Liver (tissue), 9 donors: ENCODE results near the gene TIMM13. TPM values are rescaled to one million over a fixed set of nuclear protein-coding genes. Genes with fewer than 3 reads are reported as not detected.

Source experiments
- DNase-seq: peaks from one replicate; pipeline ENCODE4 v3.0.0-alpha.2; 2017; ENCODE audit warnings: low spot score
- H3K27ac ChIP-seq, 2 donors: one replicate each; pipeline ENCODE4 v1.7.0; 2013; ENCODE audit warnings: inconsistent platforms in 2 of 2, low read length in 2 of 2, control low read depth in 1 of 2, low read depth in 1 of 2, mild to moderate bottlenecking in 1 of 2
- H3K27me3 ChIP-seq, 4 donors: one replicate each; pipeline versions ENCODE4 v1.6.1 to v1.7.0; 2013; ENCODE audit warnings: low read length in 3 of 4, inconsistent platforms in 1 of 4, mild to moderate bottlenecking in 1 of 4, moderate library complexity in 1 of 4; ENCODE audit not compliant: control insufficient read depth in 4 of 4, insufficient read depth in 4 of 4
- H3K36me3 ChIP-seq, 4 donors: one replicate each; pipeline versions ENCODE4 v1.6.1 to v1.7.0; 2013; ENCODE audit warnings: low read length in 3 of 4, mild to moderate bottlenecking in 3 of 4, low read depth in 1 of 4, moderate library complexity in 1 of 4; ENCODE audit not compliant: control insufficient read depth in 4 of 4, insufficient read depth in 3 of 4
- H3K4me1 ChIP-seq, 4 donors: one replicate each; pipeline versions ENCODE4 v1.6.1 to v1.7.0; 2013; ENCODE audit warnings: low read length in 3 of 4, mild to moderate bottlenecking in 3 of 4, moderate library complexity in 1 of 4; ENCODE audit not compliant: control insufficient read depth in 4 of 4, insufficient read depth in 4 of 4
- H3K4me3 ChIP-seq, 3 donors: one replicate each; pipeline versions ENCODE4 v1.6.1 to v1.7.0; 2013; ENCODE audit warnings: low read length in 3 of 3, control low read depth in 1 of 3, low read depth in 1 of 3, mild to moderate bottlenecking in 1 of 3
- H3K9ac ChIP-seq, 2 donors: one replicate each; pipeline ENCODE4 v1.7.0; 2013; ENCODE audit warnings: low read length in 2 of 2, mild to moderate bottlenecking in 2 of 2, moderate library complexity in 2 of 2, control low read depth in 1 of 2, low read depth in 1 of 2
- H3K9me3 ChIP-seq, 4 donors: one replicate each; pipeline versions ENCODE4 v1.6.1 to v1.7.0; 2013; ENCODE audit warnings: low read length in 3 of 4; ENCODE audit not compliant: control insufficient read depth in 4 of 4
- ATF3 ChIP-seq: IDR thresholded peaks from 2 replicates; pipeline ENCODE4 v1.6.1; 2016; ENCODE audit warnings: antibody characterized with exemption
- CTCF ChIP-seq: fragments of 150-350 bp; IDR thresholded peaks from 2 replicates; pipeline ENCODE4 v1.5.1; 2017; ENCODE audit warnings: improper control_type of control experiment, low read depth, low read length; ENCODE audit not compliant: missing input control
- EGR1 ChIP-seq, 2 donors: IDR thresholded peaks; 2 replicates each; pipeline ENCODE4 v1.6.1; 2016 to 2018; ENCODE audit warnings: antibody characterized with exemption in 2 of 2, low read depth in 2 of 2
- FOXA1 ChIP-seq: IDR thresholded peaks from 2 replicates; pipeline ENCODE4 v1.6.1; 2016; ENCODE audit warnings: antibody characterized with exemption
- GABPA ChIP-seq, 2 donors: IDR thresholded peaks in 1 of 2; conservative IDR thresholded peaks in 1 of 2; 2 replicates each; pipeline ENCODE4 v1.6.1; 2016; ENCODE audit warnings: antibody characterized with exemption in 2 of 2, mild to moderate bottlenecking in 1 of 2, moderate library complexity in 1 of 2
- HNF4A ChIP-seq, 2 donors: conservative IDR thresholded peaks; 2 replicates each; pipeline ENCODE4 v1.6.1; 2016; ENCODE audit warnings: antibody characterized with exemption in 2 of 2, mild to moderate bottlenecking in 2 of 2
- HNF4G ChIP-seq: IDR thresholded peaks from 2 replicates; pipeline ENCODE4 v1.6.1; 2016; ENCODE audit warnings: antibody characterized with exemption
- MAX ChIP-seq: IDR thresholded peaks from 2 replicates; pipeline ENCODE4 v1.6.1; 2016; ENCODE audit warnings: antibody characterized with exemption
- RAD21 ChIP-seq, 2 donors: IDR thresholded peaks; 2 replicates each; pipeline ENCODE4 v1.6.1; 2016; ENCODE audit warnings: antibody characterized with exemption in 2 of 2, mild to moderate bottlenecking in 2 of 2
- REST ChIP-seq: IDR thresholded peaks from 2 replicates; pipeline ENCODE4 v1.6.1; 2016; ENCODE audit warnings: antibody characterized with exemption, mild to moderate bottlenecking
- RXRA ChIP-seq, 2 donors: IDR thresholded peaks; 2 replicates each; pipeline ENCODE4 v1.6.1; 2017 to 2018; ENCODE audit warnings: antibody characterized with exemption in 2 of 2, mild to moderate bottlenecking in 1 of 2
- SP1 ChIP-seq: IDR thresholded peaks from 2 replicates; pipeline ENCODE4 v1.6.1; 2018; ENCODE audit warnings: antibody characterized with exemption, mild to moderate bottlenecking
- TAF1 ChIP-seq: conservative IDR thresholded peaks from 2 replicates; pipeline ENCODE4 v1.6.1; 2016; ENCODE audit warnings: antibody characterized with exemption, mild to moderate bottlenecking
- WGBS: extraction: QIAGEN DNeasy Blood & Tissue Kit; methylation state at CpG from one replicate; pipeline ENCODE4 v1.1.7; 2013; 5-methylcytosine and 5-hydroxymethylcytosine counted together
- polyA plus RNA-seq, 2 donors: library from polyadenylated mRNA; stranded (reverse) in 1 of 2; unstranded in 1 of 2; fragments of 200-250 nt in 1 of 2; fragments of >200 nt in 1 of 2; fragmentation: Nextera tagmentation in 1 of 2; extraction: Ambion mirVana in 1 of 2; gene quantifications; one replicate each; pipeline versions ENCODE4 v1.2.1 to v1.2.3, GENCODE V29; 2013 to 2015
- total RNA-seq, 2 donors: library from RNA; depleted of rRNA; stranded (reverse); fragments of >200 nt; gene quantifications; one replicate each; pipeline ENCODE4 v1.2.3, GENCODE V29; 2014
- donor health status: healthy.
- donor health status: healthy.
- donor health status: healthy.
- donor health status: healthy.
- donor health status: healthy.

Gene TIMM13
- total and polyA plus RNA-seq, 4 donors, result 21.6 to 137 (median 43.4) TPM

- H3K27ac ChIP-seq, result no peak overlapping the region
Measured at GRCh38 chr19:2454962-2455850, 27.8 kb upstream of the TIMM13 start.

More at GRCh38 chr19:2454962-2455850, 27.8 kb upstream of the TIMM13 start:
- DNase-seq, result no peak
- Histone ChIP-seq H3K36me3 (no peaks in the 10 kb centered on the region), H3K9ac (peak overlapping the region in 1 of 2 donors; percentile 60), H3K9me3 (no peaks in the 10 kb centered on the region), H3K27me3 (no peaks in the 10 kb centered on the region), H3K4me3 (peak overlapping the region in 1 of 3 donors; percentile 98), H3K4me1 (peaks cover 5 to 23% (median 17%) of the 10 kb centered on the region in 4 donors)
- TF ChIP-seq HNF4G, result no peak
- TF ChIP-seq EGR1 (IDR thresholded peaks at IDR 0.05; ENCODE audit: low read depth in 2 of 2), result no peak
- no peak for TF ChIP-seq FOXA1
- TF ChIP-seq RAD21 (IDR thresholded peaks at IDR 0.05), result no peak
- no peak for TF ChIP-seq SP1
- no peak for TF ChIP-seq REST
- TF ChIP-seq MAX, result no peak
- TF ChIP-seq HNF4A (conservative IDR thresholded peaks at IDR 0.05), result no peak
- no peak for TF ChIP-seq TAF1
- TF ChIP-seq RXRA (IDR thresholded peaks at IDR 0.05), result no peak
- TF ChIP-seq ATF3, result no peak
- TF ChIP-seq CTCF, result no peak
- TF ChIP-seq GABPA (IDR thresholded peaks at IDR 0.05 in 1 of 2, conservative IDR thresholded peaks at IDR 0.05 in 1 of 2), result no peak
- 80% methylated on average over 14 of the region's 14 CpGs for WGBS
